CD14-positive monocyte (primary cell): ENCODE data around the gene NSFL1C. TPM values are rescaled to one million over a fixed set of nuclear protein-coding genes. Genes with fewer than 3 reads are reported as not detected.

Experiments used
- DNase-seq, 3 donors: peaks; one replicate each; pipeline ENCODE4 v3.0.0-alpha.2; 2011 to 2022
- H2AFZ ChIP-seq: 2 replicates; pipeline ENCODE4 v1.6.0; 2012; ENCODE audit warnings: mild to moderate bottlenecking, low read depth, low read length, inconsistent platforms; ENCODE audit not compliant: insufficient read depth, poor library complexity, severe bottlenecking
- H3K27ac ChIP-seq, 2 donors: 1 replicate in 1 of 2; 2 replicates in 1 of 2; pipeline ENCODE4 v1.5.1; 2012 to 2013; ENCODE audit warnings: low read length in 2 of 2, control low read depth in 1 of 2, inconsistent platforms in 1 of 2, low read depth in 1 of 2, mild to moderate bottlenecking in 1 of 2
- H3K27me3 ChIP-seq, 2 donors: one replicate each; pipeline versions ENCODE4 v1.6.0 to v1.6.1; 2011 to 2013; ENCODE audit warnings: low read length in 2 of 2; ENCODE audit not compliant: control insufficient read depth in 2 of 2, insufficient read depth in 2 of 2
- H3K36me3 ChIP-seq, 2 donors: replicated peaks in 1 of 2; 1 replicate in 1 of 2; 2 replicates in 1 of 2; pipeline versions ENCODE4 v1.5.1 to v1.6.1; 2012 to 2013; ENCODE audit warnings: low read length in 2 of 2, control low read depth in 1 of 2, inconsistent platforms in 1 of 2, mild to moderate bottlenecking in 1 of 2; ENCODE audit not compliant: insufficient read depth in 2 of 2, control insufficient read depth in 1 of 2
- H3K4me1 ChIP-seq, 2 donors: 1 replicate in 1 of 2; 2 replicates in 1 of 2; pipeline versions ENCODE4 v1.5.1 to v1.6.1; 2012 to 2013; ENCODE audit warnings: low read length in 2 of 2, control low read depth in 1 of 2, inconsistent platforms in 1 of 2, mild to moderate bottlenecking in 1 of 2, moderate library complexity in 1 of 2; ENCODE audit not compliant: insufficient read depth in 2 of 2, control insufficient read depth in 1 of 2
- H3K4me2 ChIP-seq: replicated peaks from 2 replicates; pipeline ENCODE3; 2012; ENCODE audit warnings: low read length, moderate library complexity, mild to moderate bottlenecking; ENCODE audit not compliant: poor library complexity, severe bottlenecking; ENCODE audit errors: extremely low read depth
- H3K4me3 ChIP-seq, 3 experiments: fragments of 200-600 bp in 1 of 3; sonication (generic) in 1 of 3; replicated peaks in 1 of 3; 1 replicate in 2 of 3; 2 replicates in 1 of 3; pipeline ENCODE4 v1.5.1; 2011 to 2013; ENCODE audit warnings: low read length in 3 of 3, mild to moderate bottlenecking in 3 of 3, control low read depth in 2 of 3, low read depth in 2 of 3, inconsistent platforms in 1 of 3, moderate library complexity in 1 of 3
- H3K79me2 ChIP-seq: 2 replicates; pipeline ENCODE4 v1.6.0; 2012; ENCODE audit warnings: mild to moderate bottlenecking, control low read depth, inconsistent platforms, low read length, moderate library complexity; ENCODE audit not compliant: insufficient read depth
- H3K9ac ChIP-seq: 2 replicates; pipeline ENCODE4 v1.6.0; 2017; ENCODE audit warnings: low read length, mild to moderate bottlenecking; ENCODE audit not compliant: insufficient read depth, poor library complexity, severe bottlenecking
- H3K9me3 ChIP-seq, 2 donors: replicated peaks in 1 of 2; 1 replicate in 1 of 2; 2 replicates in 1 of 2; pipeline versions ENCODE4 v1.5.1 to v1.6.1; 2012 to 2013; ENCODE audit warnings: low read length in 2 of 2, control low read depth in 1 of 2; ENCODE audit not compliant: control insufficient read depth in 1 of 2, insufficient read depth in 1 of 2
- H4K20me1 ChIP-seq: 2 replicates; pipeline ENCODE4 v1.6.0; 2012; ENCODE audit warnings: mild to moderate bottlenecking, low read length, control low read depth, moderate library complexity; ENCODE audit not compliant: insufficient read depth
- H3K27ac Mint-ChIP-seq, 7 donors: one replicate each; pipeline ENCODE4 v1.8.0; 2020; ENCODE audit warnings: mild to moderate bottlenecking in 7 of 7, mixed read lengths in 7 of 7, moderate library complexity in 6 of 7, inconsistent platforms in 2 of 7
- H3K27me3 Mint-ChIP-seq, 3 donors: one replicate each; pipeline ENCODE4 v1.8.0; 2021 to 2022; ENCODE audit warnings: low read depth in 3 of 3, mild to moderate bottlenecking in 3 of 3, mixed read lengths in 3 of 3, moderate library complexity in 3 of 3, inconsistent platforms in 1 of 3
- H3K36me3 Mint-ChIP-seq, 2 donors: one replicate each; pipeline ENCODE4 v1.8.0; 2020; ENCODE audit warnings: mixed read lengths in 2 of 2, inconsistent platforms in 1 of 2, mild to moderate bottlenecking in 1 of 2
- H3K4me1 Mint-ChIP-seq: one replicate; pipeline ENCODE4 v1.8.0; 2020; ENCODE audit warnings: mild to moderate bottlenecking, mixed read lengths
- H3K4me3 Mint-ChIP-seq, 2 donors: one replicate each; pipeline ENCODE4 v1.8.0; 2020; ENCODE audit warnings: mild to moderate bottlenecking in 2 of 2, mixed read lengths in 2 of 2, moderate library complexity in 1 of 2
- H3K9me3 Mint-ChIP-seq, 7 donors: one replicate each; pipeline ENCODE4 v1.8.0; 2020 to 2022; ENCODE audit warnings: mixed read lengths in 7 of 7, mild to moderate bottlenecking in 6 of 7, moderate library complexity in 6 of 7, inconsistent platforms in 2 of 7
- CTCF ChIP-seq: fragments of 200-600 bp; IDR thresholded peaks from one replicate; pipeline ENCODE4 v1.8.0; 2022; ENCODE audit warnings: antibody characterized with exemption, mild to moderate bottlenecking
- WGBS: methylation state at CpG from one replicate; pipeline ENCODE4 v1.1.5; 2013; ENCODE audit warnings: missing lambda C conversion rate; ENCODE audit not compliant: insufficient coverage; 5-methylcytosine and 5-hydroxymethylcytosine counted together
- intact Hi-C, 2 donors: fragments of 100-400 bp; cut with micrococcal nuclease; formaldehyde crosslinking; loops; one replicate each; pipeline versions ENCODE4 v1.15.0 to v1.15.1; 2023
- polyA plus RNA-seq, 3 donors: library from polyadenylated mRNA; depleted of rRNA in 1 of 3; unstranded in 2 of 3; stranded (reverse) in 1 of 3; fragments of 300-500 nt in 2 of 3; fragments of >200 nt in 1 of 3; fragmentation: Illumina TruSeq in 2 of 3; gene quantifications; 1 replicate in 2 of 3; 2 replicates in 1 of 3; pipeline ENCODE4 v1.2.3, GENCODE V29; 2012 to 2021

Gene NSFL1C
- polyA plus RNA-seq, 3 donors: 52.8 to 80.8 (median 56.8) TPM

- H3K27me3 ChIP-seq: no peaks in the 10 kb centered on the region
- Mint-ChIP-seq H3K4me3 (peak overlapping the region; percentile 93 to 97), H3K27ac (peak overlapping the region; percentile 95 to 99 (median 98)), H3K27me3 (no peaks in the 10 kb centered on the region), H3K9me3 (no peaks in the 10 kb centered on the region), H3K4me1 (peaks cover 82% of the 10 kb centered on the region), H3K36me3 (peaks cover 18 to 28% of the 10 kb centered on the region in 2 donors)
- H3K9ac ChIP-seq: peak overlapping the region; percentile 83
- 28% methylated on average over 3 of the region's 6 CpGs for WGBS
- H3K79me2 ChIP-seq: peaks cover 83% of the 10 kb centered on the region
- H4K20me1 ChIP-seq: peaks cover 49% of the 10 kb centered on the region
- H3K27ac ChIP-seq: peak overlapping the region; percentile 97
- intact Hi-C loops: loop anchor here in 1 of 2 donors (10.0 kb wide), 1 partner anchor 95 kb away; the partner anchor contains the start of gene FKBP1A
- H3K36me3 ChIP-seq: peaks cover 0 to 10% of the 10 kb centered on the region in 2 donors
- DNase-seq: peak; percentile 71 to 88 (median 78)
- peaks cover 63 to 96% of the 10 kb centered on the region in 2 donors for H3K4me1 ChIP-seq
- no peak overlapping the region for H2AFZ ChIP-seq
- no peaks in the 10 kb centered on the region for H3K9me3 ChIP-seq
- peak overlapping the region; percentile 71 to 97 (median 89) for H3K4me3 ChIP-seq
- peak overlapping the region; percentile 92 for H3K4me2 ChIP-seq
- no peak for TF ChIP-seq CTCF
Measured at GRCh38 chr20:1489764-1490436, 23.3 kb upstream of the NSFL1C start.

- peaks cover 61 to 96% of the 10 kb centered on the region in 2 donors for H3K4me1 ChIP-seq
- no peaks in the 10 kb centered on the region for H3K9me3 ChIP-seq
- peaks cover 22 to 31% of the 10 kb centered on the region in 2 donors for H3K36me3 Mint-ChIP-seq
- no peaks in the 10 kb centered on the region for H3K27me3 Mint-ChIP-seq
- no CpG with 5 or more reads among the region's 2 CpGs for WGBS
- peak overlapping the region; percentile 95 to 99 (median 98) for H3K27ac Mint-ChIP-seq
- no peaks in the 10 kb centered on the region for H3K27me3 ChIP-seq
- intact Hi-C loops: no loop called here
- H3K4me3 ChIP-seq: peak overlapping the region; percentile 71 to 97 (median 89)
- TF ChIP-seq CTCF: no peak
- H3K9ac ChIP-seq: peak overlapping the region; percentile 83
- peak overlapping the region; percentile 97 for H3K27ac ChIP-seq
- peak overlapping the region; percentile 92 for H3K4me2 ChIP-seq
- DNase-seq: peak in 2 of 3 donors; percentile 49 to 51
- peaks cover 82% of the 10 kb centered on the region for H3K4me1 Mint-ChIP-seq
- no peaks in the 10 kb centered on the region for H3K9me3 Mint-ChIP-seq
- H3K36me3 ChIP-seq: peaks cover 0 to 11% of the 10 kb centered on the region in 2 donors
- H3K4me3 Mint-ChIP-seq: peak overlapping the region; percentile 93 to 97
- H4K20me1 ChIP-seq: peaks cover 55% of the 10 kb centered on the region
- no peak overlapping the region for H2AFZ ChIP-seq
- peaks cover 83% of the 10 kb centered on the region for H3K79me2 ChIP-seq
Measured at GRCh38 chr20:1489325-1489724, 22.7 kb upstream of the NSFL1C start.
